HG03064 (cell line): ENCODE measurements around the gene ECSCR.
"Not testable (repeated sequence)": the region's sequence is repeated elsewhere in the genome, so short reads cannot be mapped to it uniquely, and the experiment has no call there.

Experiments used
- ATAC-seq: cut with Tn5 transposase; IDR thresholded peaks from one replicate; pipeline ENCODE4 v1.9.1; 2021; ENCODE audit warnings: low read depth; ENCODE audit not compliant: unreplicated experiment

The ECSCR gene, protein sequence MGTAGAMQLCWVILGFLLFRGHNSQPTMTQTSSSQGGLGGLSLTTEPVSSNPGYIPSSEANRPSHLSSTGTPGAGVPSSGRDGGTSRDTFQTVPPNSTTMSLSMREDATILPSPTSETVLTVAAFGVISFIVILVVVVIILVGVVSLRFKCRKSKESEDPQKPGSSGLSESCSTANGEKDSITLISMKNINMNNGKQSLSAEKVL

GRCh38 chr5:139462586-139463276 is at the start of gene ECSCR:
Gene ECSCR (minus strand): TSS chr5:139462743. CDS start chr5:139462670, 73 bp downstream.
- ATAC-seq, result no peak

DNA sequence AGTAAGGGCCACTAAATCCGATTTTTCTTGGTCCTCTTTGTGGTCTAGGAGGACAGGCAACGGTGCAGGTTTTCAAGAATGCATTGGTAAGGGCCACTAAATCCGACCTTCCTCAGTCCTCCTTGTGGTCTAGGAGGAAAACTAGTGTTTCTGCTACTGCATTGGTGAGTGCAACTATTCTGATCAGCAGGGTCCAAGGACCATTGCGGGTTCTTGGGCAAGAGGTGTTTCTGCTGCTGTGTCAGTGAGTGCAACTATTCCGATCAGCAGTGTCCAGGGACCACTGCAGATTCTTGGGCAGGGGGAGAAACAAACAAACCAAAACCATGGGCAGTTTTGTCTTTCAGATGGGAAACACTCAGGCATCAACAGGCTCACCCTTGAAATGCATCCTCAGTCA is 42.2 kb upstream of the ECSCR start:
- ATAC-seq, result not testable (repeated sequence)

GRCh38 chr5:139503879-139504278 is 41.3 kb upstream of the ECSCR start:
- ATAC-seq, result not testable (repeated sequence)

GRCh38 chr5:139503036-139503817 is 40.7 kb upstream of the ECSCR start:
- not testable (repeated sequence) for ATAC-seq

GRCh38 chr5:139501381-139501780 is 38.8 kb upstream of the ECSCR start:
- no peak for ATAC-seq

DNA sequence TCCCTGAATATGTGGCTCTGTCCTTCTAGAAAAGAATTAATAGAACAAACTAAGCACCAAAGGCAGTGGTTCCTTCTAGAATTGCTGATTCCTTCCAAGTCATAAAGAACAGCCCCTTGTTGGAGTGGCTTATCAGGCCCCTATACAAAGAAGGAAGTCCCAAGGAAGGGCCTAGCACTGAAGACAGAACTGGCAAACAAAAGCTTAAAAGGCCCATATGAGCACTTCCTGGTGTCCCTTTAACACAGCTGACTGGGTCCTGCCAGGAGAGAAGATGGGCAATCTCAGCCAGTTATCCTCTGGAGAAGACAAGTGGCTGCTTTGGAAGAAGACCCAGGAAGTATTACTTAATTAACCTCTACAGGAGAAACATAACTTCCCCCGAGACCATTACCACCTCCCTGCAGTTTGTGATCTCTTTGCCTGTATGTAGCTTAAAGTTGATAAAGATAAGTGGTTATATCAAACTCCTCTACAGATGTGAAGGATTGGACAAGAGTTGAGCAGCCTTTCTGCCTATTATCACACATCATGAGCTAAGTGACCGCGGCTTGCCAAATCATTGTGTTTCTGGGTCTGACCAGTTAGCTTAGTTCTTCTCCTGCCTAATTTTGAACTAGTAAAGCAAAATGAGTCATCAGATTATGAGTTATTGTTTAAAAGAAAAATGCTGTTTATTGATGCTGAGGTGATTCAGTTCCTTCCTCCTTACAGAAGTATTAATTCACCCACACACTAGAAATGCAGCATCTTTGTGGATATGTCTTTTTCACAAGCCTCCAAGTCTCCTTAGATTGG is 33.3 kb upstream of the ECSCR start:
- no peak for ATAC-seq

GRCh38 chr5:139494832-139495231 is 32.3 kb upstream of the ECSCR start:
- no peak for ATAC-seq

GRCh38 chr5:139494256-139494655 is 31.7 kb upstream of the ECSCR start:
- ATAC-seq, result no peak

- ATAC-seq, result no peak
Measured at GRCh38 chr5:139492700-139493192, 30.2 kb upstream of the ECSCR start.

GRCh38 chr5:139488260-139488659 is 25.7 kb upstream of the ECSCR start:
- no peak for ATAC-seq

GRCh38 chr5:139486201-139486600 is 23.7 kb upstream of the ECSCR start:
- no peak for ATAC-seq

DNA sequence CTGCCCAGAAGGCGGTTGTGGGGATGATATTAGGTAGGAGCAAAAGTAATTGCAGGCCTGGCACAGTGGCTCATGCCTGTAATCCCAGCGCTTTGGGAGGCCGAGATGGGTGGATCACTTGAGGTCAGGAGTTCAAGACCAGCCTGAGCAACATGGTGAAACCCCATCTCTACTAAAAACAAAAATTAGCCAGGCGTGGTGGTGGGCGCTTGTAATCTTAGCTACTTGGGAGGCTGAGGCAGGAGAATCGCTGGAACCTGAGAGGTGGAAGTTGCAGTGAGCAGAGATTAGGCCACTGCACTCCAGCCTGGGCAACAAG is 20.3 kb upstream of the ECSCR start:
- ATAC-seq, result not testable (repeated sequence)

GRCh38 chr5:139482050-139482889 is 19.7 kb upstream of the ECSCR start, which contains the start of gene STING1:
Gene STING1 (minus strand): TSS chr5:139482758. CDS start chr5:139481704, 1,054 bp downstream.
- peak; percentile 54 for ATAC-seq

DNA sequence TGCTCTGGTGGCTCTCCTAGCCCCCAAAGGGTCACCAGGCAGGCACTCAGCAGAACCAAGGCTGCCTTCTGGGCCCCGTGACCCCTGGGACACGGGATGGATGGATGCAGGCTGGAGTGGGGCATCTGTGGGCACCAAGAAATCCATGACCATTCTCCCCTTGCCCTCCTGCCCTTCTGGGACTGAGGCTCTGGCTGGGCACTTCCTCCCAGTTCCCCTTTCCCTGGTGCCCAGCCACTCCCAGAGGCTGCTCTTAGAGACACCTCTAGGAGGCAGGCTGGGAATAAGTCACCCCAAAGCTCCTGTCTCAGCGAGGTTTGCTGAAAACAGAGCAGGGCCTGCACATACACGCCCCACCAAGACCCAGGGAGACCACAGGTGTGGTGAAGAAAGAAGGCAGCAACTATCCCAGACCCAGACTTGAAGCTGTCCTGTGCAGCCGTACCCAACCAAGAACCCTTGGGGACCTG is 19.1 kb upstream of the ECSCR start:
- peak; percentile 25 for ATAC-seq

GRCh38 chr5:139481122-139481533 is 18.6 kb upstream of the ECSCR start:
- no peak for ATAC-seq

GRCh38 chr5:139479729-139480128 is 17.2 kb upstream of the ECSCR start:
- ATAC-seq, result not testable (repeated sequence)

DNA sequence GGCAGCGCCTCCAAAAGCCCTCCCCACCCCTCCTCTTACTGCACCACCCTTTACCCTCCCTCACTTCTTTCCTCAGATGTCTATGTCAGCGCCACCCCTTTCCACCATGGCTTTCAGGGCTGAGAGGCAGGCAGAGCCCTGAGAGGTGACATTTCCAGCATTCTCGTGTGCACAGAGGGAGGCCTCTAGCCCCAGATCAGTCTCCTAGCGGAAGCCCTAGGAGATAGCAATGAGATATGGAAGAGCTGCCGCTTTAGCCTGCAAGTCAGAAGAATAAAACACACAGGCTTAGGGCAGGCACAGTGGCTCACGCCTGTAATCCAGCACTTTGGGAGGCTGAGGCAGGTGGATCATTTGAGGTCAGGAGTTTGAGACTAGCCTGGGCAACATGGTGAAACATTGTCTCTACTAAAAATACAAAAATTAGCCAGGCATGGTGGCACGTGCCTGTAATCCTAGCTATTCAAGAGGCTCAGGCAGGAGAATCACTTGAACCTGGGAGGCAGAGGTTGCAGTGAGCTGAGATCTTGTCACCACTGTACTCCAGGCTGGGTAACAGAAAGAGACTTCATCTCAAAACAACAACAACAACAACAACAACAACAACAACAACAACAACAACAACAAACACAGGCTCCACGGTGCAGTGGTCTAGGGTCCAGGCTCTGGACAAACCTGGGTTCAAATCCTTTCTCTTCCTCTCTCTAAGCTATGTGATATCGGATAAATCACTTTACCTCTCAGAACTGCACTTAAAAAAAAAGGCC is 16.3 kb upstream of the ECSCR start:
- ATAC-seq, result not testable (repeated sequence)

DNA sequence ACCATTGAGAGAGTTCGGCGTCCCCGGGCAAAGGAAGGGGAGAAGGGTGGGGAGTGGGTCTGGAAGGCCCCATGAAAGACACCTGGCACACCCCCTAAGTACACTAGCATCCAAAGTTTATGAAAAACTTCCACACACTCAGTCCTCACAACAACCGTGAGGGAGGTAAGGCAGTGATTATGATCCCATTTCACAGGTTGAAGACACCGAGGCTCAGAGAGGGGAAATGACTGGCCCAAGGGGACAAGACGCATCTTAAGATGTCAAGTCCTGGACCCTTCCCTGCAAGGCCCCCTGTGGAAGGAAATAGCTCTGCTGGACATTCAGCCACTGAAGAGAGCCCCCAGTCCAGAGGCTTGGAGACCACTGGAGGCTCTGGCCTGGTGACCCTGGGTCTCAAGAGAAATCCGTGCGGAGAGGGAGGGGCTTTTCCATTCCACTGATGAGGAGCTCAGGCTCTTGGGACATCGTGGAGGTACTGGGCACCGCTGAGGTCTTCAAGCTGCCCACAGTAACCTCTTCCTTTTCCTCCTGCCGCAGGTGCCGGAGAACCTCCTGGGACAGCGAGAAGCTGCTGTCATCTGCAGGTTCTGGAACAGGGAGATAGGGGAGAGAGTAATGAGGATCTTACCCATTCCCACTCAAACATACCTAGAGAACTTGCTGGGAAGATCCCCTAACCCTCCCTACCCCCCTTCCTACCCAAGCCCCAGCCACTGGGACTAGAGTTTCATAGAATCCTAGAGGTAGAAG is 13.5 kb upstream of the ECSCR start:
- ATAC-seq, result no peak
